Measurements from ENCODE around the gene NUTM2F.
"Not testable (repeated sequence)": the region's sequence is repeated elsewhere in the genome, so short reads cannot be mapped to it uniquely, and the experiment has no call there.

NUTM2F gene

GRCh38 chr9:94328544-94328943 is at the start of gene NUTM2F:
Gene NUTM2F (minus strand): TSS chr9:94328644. CDS start chr9:94328623, 21 bp downstream.
- not testable (repeated sequence) for DNase-seq (ENCODE audit: low read depth)

GRCh38 chr9:94375197-94375596 is 46.8 kb upstream of the NUTM2F start:
- DNase-seq (ENCODE audit: low read depth) = not testable (repeated sequence)

- DNase-seq (ENCODE audit: low read depth) = peak; percentile 56
These were observed 46.0 kb upstream of the NUTM2F start for GRCh38 chr9:94374176-94375056.

GRCh38 chr9:94373779-94374175 is 45.3 kb upstream of the NUTM2F start:
- DNase-seq (ENCODE audit: low read depth) = not testable (repeated sequence)

- DNase-seq (ENCODE audit: low read depth) = not testable (repeated sequence)
These were observed 41.8 kb upstream of the NUTM2F start for GRCh38 chr9:94370266-94370665.

GRCh38 chr9:94364093-94364614 is 35.7 kb upstream of the NUTM2F start:
- DNase-seq (ENCODE audit: low read depth) = not testable (repeated sequence)

- DNase-seq (ENCODE audit: low read depth) = not testable (repeated sequence)
These were observed 28.7 kb upstream of the NUTM2F start for GRCh38 chr9:94357158-94357557.

GRCh38 chr9:94351901-94352723 is 23.7 kb upstream of the NUTM2F start:
- not testable (repeated sequence) for DNase-seq (ENCODE audit: low read depth)

GRCh38 chr9:94348754-94349153 is 20.3 kb upstream of the NUTM2F start:
- not testable (repeated sequence) for DNase-seq (ENCODE audit: low read depth)

- DNase-seq (ENCODE audit: low read depth) = not testable (repeated sequence)
These were observed 19.0 kb upstream of the NUTM2F start for GRCh38 chr9:94347451-94347850.

GRCh38 chr9:94341703-94342102 is 13.3 kb upstream of the NUTM2F start:
- DNase-seq (ENCODE audit: low read depth) = not testable (repeated sequence)

- DNase-seq (ENCODE audit: low read depth) = not testable (repeated sequence)
These were observed 12.3 kb upstream of the NUTM2F start for GRCh38 chr9:94340750-94341149.

- not testable (repeated sequence) for DNase-seq (ENCODE audit: low read depth)
These were observed 11.2 kb upstream of the NUTM2F start for GRCh38 chr9:94339657-94340056.

- DNase-seq (ENCODE audit: low read depth) = not testable (repeated sequence)
These were observed 10.3 kb upstream of the NUTM2F start for GRCh38 chr9:94338723-94339122.

GRCh38 chr9:94336445-94336844 is 8.0 kb upstream of the NUTM2F start:
- DNase-seq (ENCODE audit: low read depth) = not testable (repeated sequence)

GRCh38 chr9:94325583-94325982 is 2.9 kb downstream of the NUTM2F start:
- DNase-seq (ENCODE audit: low read depth) = not testable (repeated sequence)

- not testable (repeated sequence) for DNase-seq (ENCODE audit: low read depth)
These were observed 5.2 kb downstream of the NUTM2F start for GRCh38 chr9:94323153-94323798.

GRCh38 chr9:94322342-94322940 is 6.0 kb downstream of the NUTM2F start:
- DNase-seq (ENCODE audit: low read depth) = not testable (repeated sequence)

- DNase-seq (ENCODE audit: low read depth) = not testable (repeated sequence)
These were observed 10.3 kb downstream of the NUTM2F start for GRCh38 chr9:94317949-94318657.

GRCh38 chr9:94316236-94316635 is 12.2 kb downstream of the NUTM2F start:
- DNase-seq (ENCODE audit: low read depth) = not testable (repeated sequence)

All from CMK (cell line).